Naive thymus-derived CD4-positive, alpha-beta T cell (primary cell): ENCODE data around the gene DYRK3. TPM values are rescaled to one million over a fixed set of nuclear protein-coding genes. Genes with fewer than 3 reads are reported as not detected.
A peak's percentile ranks its signal among the peaks of the same experiment; 100 is the strongest.

Experiments
- ATAC-seq: fragments of 150-1000 bp; cut with Tn5 transposase; 2 replicates; pipeline ENCODE4 v1.10.0; 2021; ENCODE audit warnings: mild to moderate bottlenecking, moderate library complexity
- CTCF ChIA-PET: fragments of 350-600 bp; sonication (Branson Sonifier 250); formaldehyde crosslinking; loops from one replicate; lab custom pipeline; 2021; ENCODE audit warnings: antibody characterized with exemption; lab: Charles Lee
- POLR2A ChIA-PET: fragments of 350-600 bp; sonication (Branson Sonifier 250); formaldehyde crosslinking; loops from one replicate; lab custom pipeline; 2021; ENCODE audit warnings: antibody characterized with exemption, inconsistent platforms; lab: Charles Lee
- DNase-seq, 9 donors: peaks; one replicate each; pipeline versions ENCODE4 v3.0.0 to v3.0.0-alpha.2; 2020 to 2022; ENCODE audit warnings: mixed read lengths in 1 of 9
- H3K27ac ChIP-seq: one replicate; pipeline ENCODE4 v1.7.0; 2013; ENCODE audit warnings: mild to moderate bottlenecking, low read depth, low read length, moderate library complexity
- H3K27me3 ChIP-seq, 2 donors: one replicate each; pipeline ENCODE4 v1.7.0; 2013; ENCODE audit warnings: low read length in 2 of 2, mild to moderate bottlenecking in 2 of 2, moderate library complexity in 2 of 2; ENCODE audit not compliant: control insufficient read depth in 2 of 2, insufficient read depth in 2 of 2
- H3K36me3 ChIP-seq, 3 experiments: 1 replicate in 2 of 3; 2 replicates in 1 of 3; pipeline ENCODE4 v1.7.0; 2013; ENCODE audit warnings: low read length in 3 of 3, mild to moderate bottlenecking in 3 of 3, moderate library complexity in 1 of 3; ENCODE audit not compliant: insufficient read depth in 3 of 3, control insufficient read depth in 2 of 3
- H3K4me1 ChIP-seq, 2 donors: one replicate each; pipeline ENCODE4 v1.7.0; 2013; ENCODE audit warnings: low read length in 2 of 2, mild to moderate bottlenecking in 2 of 2, moderate library complexity in 1 of 2; ENCODE audit not compliant: control insufficient read depth in 2 of 2, insufficient read depth in 2 of 2
- H3K4me3 ChIP-seq: 2 replicates; pipeline ENCODE4 v1.7.0; 2013; ENCODE audit warnings: mild to moderate bottlenecking, low read length
- H3K9me3 ChIP-seq, 3 experiments: 1 replicate in 2 of 3; 2 replicates in 1 of 3; pipeline ENCODE4 v1.7.0; 2013; ENCODE audit warnings: low read length in 3 of 3; ENCODE audit not compliant: control insufficient read depth in 2 of 3
- H3K27ac Mint-ChIP-seq, 9 donors: one replicate each; pipeline ENCODE4 v1.8.0; 2020 to 2022; ENCODE audit warnings: mixed read lengths in 9 of 9, mild to moderate bottlenecking in 8 of 9, moderate library complexity in 5 of 9, inconsistent platforms in 2 of 9
- H3K27me3 Mint-ChIP-seq, 5 donors: one replicate each; pipeline ENCODE4 v1.8.0; 2021 to 2022; ENCODE audit warnings: mixed read lengths in 5 of 5, mild to moderate bottlenecking in 1 of 5
- H3K36me3 Mint-ChIP-seq, 5 donors: one replicate each; pipeline ENCODE4 v1.8.0; 2020 to 2022; ENCODE audit warnings: mixed read lengths in 5 of 5, mild to moderate bottlenecking in 3 of 5, inconsistent platforms in 1 of 5
- H3K4me1 Mint-ChIP-seq, 7 donors: one replicate each; pipeline ENCODE4 v1.8.0; 2020 to 2022; ENCODE audit warnings: mixed read lengths in 7 of 7, mild to moderate bottlenecking in 3 of 7, inconsistent platforms in 1 of 7
- H3K4me3 Mint-ChIP-seq, 10 donors: one replicate each; pipeline ENCODE4 v1.8.0; 2020 to 2022; ENCODE audit warnings: mild to moderate bottlenecking in 10 of 10, mixed read lengths in 10 of 10, moderate library complexity in 6 of 10, inconsistent platforms in 2 of 10
- H3K9me3 Mint-ChIP-seq, 11 donors: one replicate each; pipeline ENCODE4 v1.8.0; 2020 to 2022; ENCODE audit warnings: mixed read lengths in 11 of 11, mild to moderate bottlenecking in 4 of 11, inconsistent platforms in 1 of 11, moderate library complexity in 1 of 11
- intact Hi-C, 2 donors: fragments of 100-400 bp; cut with micrococcal nuclease; formaldehyde crosslinking; loops; one replicate each; pipeline ENCODE4 v1.15.1; 2023
- polyA plus RNA-seq, 2 donors: library from polyadenylated mRNA; unstranded; fragments of 300-500 nt; fragmentation: Illumina TruSeq; gene quantifications; one replicate each; pipeline ENCODE4 v1.2.3, GENCODE V29; 2021
- total RNA-seq, 6 experiments: library from RNA in 5 of 6; stranded (reverse) in 5 of 6; gene quantifications; 1 replicate in 5 of 6; 2 replicates in 1 of 6; pipeline ENCODE4 v1.2.3 and lab custom pipeline; 2021 to 2026

Gene DYRK3
- total and polyA plus RNA-seq, 7 experiments from 2014 or later, result 0.22 to 8.2 (median 0.69) TPM; not detected in 2

DNA sequence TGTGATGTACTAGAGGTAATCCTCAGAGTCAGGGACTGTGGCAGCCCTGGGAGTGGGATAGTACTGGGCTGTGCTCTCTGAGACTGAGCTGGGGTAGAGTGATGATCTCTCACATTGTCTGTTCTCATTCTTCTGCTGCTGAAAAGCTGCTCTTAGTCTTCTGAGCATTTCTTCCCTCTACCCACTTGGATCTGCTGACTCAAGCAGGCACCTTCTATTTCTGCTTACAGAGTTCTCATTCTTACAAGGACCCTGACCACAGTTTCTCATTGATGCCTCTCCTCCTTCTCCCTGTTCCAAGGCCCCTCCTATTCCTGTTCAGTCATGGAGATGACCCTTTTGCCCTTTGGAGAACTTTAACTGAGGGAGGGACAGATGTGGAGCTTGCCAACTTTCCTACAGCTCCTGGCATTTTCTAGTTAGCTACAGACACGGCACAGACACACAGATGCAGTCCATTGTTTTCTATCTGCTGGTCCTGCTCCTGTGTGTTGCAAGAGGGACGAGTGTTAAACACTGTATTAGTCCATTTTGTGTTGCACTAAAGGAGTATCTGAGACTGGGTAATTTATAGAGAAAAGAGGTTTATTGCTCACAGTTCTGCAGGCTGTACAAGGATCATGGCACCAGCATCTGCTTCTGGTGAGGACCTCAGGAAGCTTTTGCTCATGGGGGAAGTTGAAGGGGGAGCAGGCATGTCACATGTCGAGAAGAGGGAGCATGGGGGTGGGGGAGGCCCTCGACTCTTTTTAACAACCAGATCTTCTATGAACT is 61.7 kb downstream of the DYRK3 start:
- H3K36me3 ChIP-seq, result peaks cover 0 to 29% (median 4%) of the 10 kb centered on the region in 3 experiments
- H3K27me3 ChIP-seq, result no peaks in the 10 kb centered on the region
- Mint-ChIP-seq H3K4me3 (no peak overlapping the region), H3K27me3 (no peaks in the 10 kb centered on the region), H3K4me1 (peaks cover 59 to 90% (median 84%) of the 10 kb centered on the region in 7 donors), H3K9me3 (peaks cover 0 to 2% (median 0%) of the 10 kb centered on the region in 11 donors), H3K27ac (peak overlapping the region in 5 of 9 donors; percentile 21 to 57 (median 32)), H3K36me3 (peaks cover 12 to 44% (median 20%) of the 10 kb centered on the region in 5 donors)
- ChIA-PET CTCF (interaction anchor here (1.2 kb wide), 1 partner anchor 10 kb away, joined by 4 read pairs; no protein-coding TSS in a partner anchor), POLR2A (interaction anchor here (0.9 kb wide), 1 partner anchor 10 kb away, joined by 4 read pairs; no protein-coding TSS in a partner anchor)
- intact Hi-C loops, result no loop called here
- no peak overlapping the region for H3K4me3 ChIP-seq
- H3K27ac ChIP-seq, result no peak overlapping the region
- no peak for DNase-seq
- no peaks in the 10 kb centered on the region for H3K9me3 ChIP-seq
- ATAC-seq, result no peak
- H3K4me1 ChIP-seq, result peaks cover 8 to 12% of the 10 kb centered on the region in 2 donors

DNA sequence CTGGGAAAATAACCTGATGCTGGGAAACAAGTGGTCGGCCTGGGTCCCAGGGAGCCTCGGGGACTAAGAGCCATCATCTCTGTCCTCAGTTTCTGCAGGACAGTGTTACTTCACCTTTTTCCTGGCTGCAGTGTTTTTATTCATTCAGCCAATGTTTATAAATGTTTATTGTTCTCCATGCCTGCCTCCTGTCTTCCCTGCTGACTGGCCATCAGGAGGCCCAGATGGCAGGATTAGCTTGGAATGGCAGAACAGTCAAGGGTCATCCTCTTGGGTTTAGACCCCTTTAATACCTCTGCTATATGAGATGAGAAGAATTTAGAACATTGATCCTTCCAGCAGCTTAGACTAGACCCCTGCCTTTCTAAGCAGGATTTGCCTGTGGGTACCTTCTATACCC is 62.7 kb downstream of the DYRK3 start:
- H3K27ac Mint-ChIP-seq, result peak overlapping the region in 2 of 9 donors; percentile 15 to 56
- ChIA-PET CTCF (no interaction called here), POLR2A (no interaction called here)
- DNase-seq (no peak), ATAC-seq (no peak)
- Histone ChIP-seq H3K9me3 (no peaks in the 10 kb centered on the region), H3K36me3 (peaks cover 0 to 29% (median 4%) of the 10 kb centered on the region in 3 experiments), H3K27me3 (no peaks in the 10 kb centered on the region), H3K4me3 (no peak overlapping the region), H3K4me1 (peaks cover 8% of the 10 kb centered on the region in 2 donors), H3K27ac (no peak overlapping the region)
- intact Hi-C loops, result no loop called here
- peaks cover 57 to 90% (median 85%) of the 10 kb centered on the region in 7 donors for H3K4me1 Mint-ChIP-seq
- no peaks in the 10 kb centered on the region for H3K27me3 Mint-ChIP-seq
- peaks cover 0 to 2% (median 0%) of the 10 kb centered on the region in 11 donors for H3K9me3 Mint-ChIP-seq
- no peak overlapping the region for H3K4me3 Mint-ChIP-seq
- peaks cover 12 to 42% (median 20%) of the 10 kb centered on the region in 5 donors for H3K36me3 Mint-ChIP-seq

Other genes with a start within 250 kb of the DYRK3 start
- gene IKBKE, start 165.1 kb upstream of the DYRK3 start, total RNA-seq, result 100 to 1,000 TPM in 1 of 5 experiments, 10 to 100 TPM in 4; 50.1 to 177 (median 79.1) TPM
- gene IKBKE, start 165.1 kb upstream of the DYRK3 start, polyA plus RNA-seq, result 10 to 100 TPM; 32.5 to 48.3 TPM
- 100 to 1,000 TPM; 155 to 240 (median 218) TPM for gene RASSF5, start 128.0 kb upstream of the DYRK3 start, total RNA-seq
- 100 to 1,000 TPM; 299 to 416 TPM for gene RASSF5, start 128.0 kb upstream of the DYRK3 start, polyA plus RNA-seq
- gene EIF2D, start 23.1 kb upstream of the DYRK3 start, total RNA-seq, result 10 to 100 TPM; 38.7 to 73.0 (median 59.6) TPM
- 10 to 100 TPM; 33.5 to 53.4 TPM for gene EIF2D, start 23.1 kb upstream of the DYRK3 start, polyA plus RNA-seq
- gene MAPKAPK2, start 49.4 kb downstream of the DYRK3 start, total RNA-seq, result 100 to 1,000 TPM in 1 of 5 experiments, 10 to 100 TPM in 4; 49.6 to 123 (median 80.5) TPM
- 1 to 10 TPM; 1.4 to 2.0 TPM for gene MAPKAPK2, start 49.4 kb downstream of the DYRK3 start, polyA plus RNA-seq
- not detected for gene IL19, start 135.2 kb downstream of the DYRK3 start, total RNA-seq
- gene IL19, start 135.2 kb downstream of the DYRK3 start, polyA plus RNA-seq, result not detected
- gene IL10, start 137.0 kb downstream of the DYRK3 start, total RNA-seq, result 1 to 10 TPM in 2 of 5 experiments, under 1 TPM in 2, not detected in 1; 0.19 to 2.7 (median 0.69) TPM
- gene IL10, start 137.0 kb downstream of the DYRK3 start, polyA plus RNA-seq, result not detected
- gene IL20, start 230.1 kb downstream of the DYRK3 start, total RNA-seq, result not detected
- not detected for gene IL20, start 230.1 kb downstream of the DYRK3 start, polyA plus RNA-seq